SHP77 treated with DMSO at 0.1 percent for 48 hours (cell line): Measurements from ENCODE around the gene CPS1.
A peak's percentile ranks its signal among the peaks of the same experiment; 100 is the strongest.

Experiments used
- DNase-seq: peaks from one replicate; lab custom pipeline; 2025; lab: John Stamatoyannopoulos, UW

Gene CPS1

DNA sequence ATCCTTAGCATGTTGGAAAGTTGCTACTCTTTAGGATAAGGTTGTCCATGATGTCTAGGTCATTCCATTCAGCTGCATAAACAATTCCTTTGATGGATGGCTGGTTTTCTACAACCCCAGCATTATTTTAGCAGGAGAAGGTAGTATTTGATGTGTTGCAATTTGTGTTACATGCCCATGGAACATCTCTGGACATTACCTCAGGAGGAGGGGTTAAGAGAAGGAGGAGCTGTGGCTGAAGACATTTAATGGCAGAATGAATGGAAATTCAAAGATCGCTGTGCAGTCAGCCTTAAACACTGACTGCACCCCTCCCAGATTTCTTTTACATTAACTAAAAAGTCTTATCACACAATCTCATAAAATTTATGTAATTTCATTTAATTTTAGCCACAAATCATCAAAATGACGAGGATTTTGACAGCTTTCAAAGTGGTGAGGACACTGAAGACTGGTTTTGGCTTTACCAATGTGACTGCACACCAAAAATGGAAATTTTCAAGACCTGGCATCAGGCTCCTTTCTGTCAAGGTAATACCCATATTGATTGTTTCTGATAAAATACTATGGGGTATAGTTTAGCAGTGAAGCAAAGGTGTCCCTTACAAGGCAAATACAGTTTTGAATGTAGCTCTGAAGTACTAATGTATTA lies at the start of gene CPS1:
Gene CPS1, plus strand, starts transcription at position 271 of the 652 bp plus-strand sequence. Its CDS starts 135 bp downstream, at position 406.
- DNase-seq = no peak

DNA sequence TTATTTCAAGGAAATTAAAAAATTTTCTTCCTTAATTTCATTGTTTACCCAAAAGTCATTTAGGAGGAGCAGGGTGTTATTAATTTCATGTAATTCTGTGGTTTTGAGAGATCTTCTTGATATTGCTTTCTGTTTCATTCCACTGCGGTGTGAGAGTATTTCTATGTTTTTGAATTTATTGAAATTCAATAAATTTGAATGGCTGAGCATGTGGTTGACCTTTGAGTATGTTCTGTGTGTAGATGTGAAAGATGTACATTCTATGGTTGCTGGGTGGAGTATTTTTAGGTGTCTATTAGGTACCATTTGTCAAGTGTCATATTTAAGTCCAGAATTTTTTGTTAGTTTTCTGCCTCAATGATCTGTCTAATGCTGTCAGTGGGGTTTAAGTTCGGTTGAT lies 40.5 kb upstream of the CPS1 start:
- DNase-seq = no peak

DNA sequence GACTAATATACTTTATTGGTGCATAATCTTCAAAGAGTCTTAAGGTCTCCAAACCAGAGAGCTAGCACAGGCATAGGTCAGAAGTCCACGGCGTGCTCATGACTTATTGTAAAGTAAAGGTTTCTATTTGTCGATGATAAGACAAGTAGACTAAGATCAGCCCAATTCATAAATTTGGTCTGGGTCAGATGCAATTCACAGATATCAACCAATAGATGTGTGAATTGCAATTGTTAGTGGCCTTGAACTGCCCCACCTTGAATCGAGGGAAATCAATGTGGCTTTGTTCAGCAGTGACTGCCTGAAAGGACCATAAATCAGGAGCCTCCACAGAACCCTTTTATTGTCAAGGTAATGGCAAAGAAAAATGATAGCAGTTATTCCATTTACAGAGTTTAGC lies 39.1 kb upstream of the CPS1 start:
- no peak for DNase-seq

DNA sequence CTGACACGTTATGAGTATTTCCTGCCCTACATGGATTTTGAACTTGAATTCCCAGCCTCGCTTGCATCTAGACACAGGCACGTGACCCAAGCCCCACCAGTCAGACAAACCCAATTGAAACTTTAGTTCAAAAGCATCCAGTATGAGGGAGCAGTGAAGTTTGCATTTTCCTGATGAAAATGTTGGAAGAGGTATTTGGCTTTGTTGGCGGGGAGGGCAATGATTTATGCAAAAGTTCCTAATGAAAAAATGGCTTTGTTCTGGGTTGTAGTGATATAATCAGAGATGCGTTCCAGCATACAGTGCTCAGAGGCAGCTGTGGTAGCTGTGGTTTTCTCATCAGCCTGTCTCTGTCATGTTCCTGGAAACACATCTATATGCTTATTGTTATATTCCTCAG lies 36.8 kb upstream of the CPS1 start:
- no peak for DNase-seq

DNA sequence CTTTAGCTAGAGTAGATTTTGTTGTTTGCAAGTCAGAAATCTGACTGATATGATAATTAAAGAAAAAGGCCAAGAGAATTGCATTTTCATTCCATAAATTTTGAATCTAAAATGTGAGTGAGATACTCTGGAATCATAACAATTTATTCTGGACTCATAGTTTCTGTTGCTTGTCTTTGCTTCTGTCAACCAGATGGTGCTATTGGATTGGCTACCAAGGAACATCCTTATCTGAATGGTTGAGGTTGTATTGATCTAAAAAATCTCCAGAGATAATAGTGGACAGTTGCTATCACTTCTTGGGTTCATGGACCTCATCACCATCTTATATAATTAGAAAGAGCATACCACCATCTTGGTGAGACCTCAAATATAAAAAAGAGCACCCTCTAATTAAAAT lies 34.0 kb upstream of the CPS1 start:
- DNase-seq = no peak

DNA sequence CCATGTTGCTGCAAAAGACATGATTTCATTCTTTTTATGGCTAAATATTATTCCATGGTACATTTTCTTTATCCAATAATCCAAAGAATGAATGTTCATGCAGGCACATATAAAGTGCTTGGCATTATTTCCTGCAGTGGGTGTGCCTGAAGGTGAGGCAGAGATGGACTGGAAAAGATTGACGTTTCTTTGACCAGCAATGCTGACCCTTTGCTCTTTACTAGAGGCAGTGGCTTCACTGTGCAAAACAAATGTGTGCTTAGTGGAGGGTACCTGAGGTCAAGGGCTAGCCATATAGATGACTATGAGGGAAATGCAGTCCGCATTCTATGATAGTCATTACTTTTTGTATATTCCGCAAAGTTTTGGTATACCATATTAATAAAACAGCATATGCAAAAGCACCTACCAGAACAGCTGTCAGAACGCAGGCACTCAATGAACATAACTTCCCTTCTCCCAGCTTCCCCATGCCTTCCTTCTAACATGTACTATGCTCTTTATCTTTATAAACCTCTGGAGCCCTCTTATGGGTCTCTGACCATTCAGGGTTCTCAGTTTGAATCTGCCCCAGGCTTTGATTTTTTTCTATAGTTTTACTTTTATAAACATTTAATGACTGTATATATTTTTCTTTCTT lies 32.6 kb upstream of the CPS1 start:
- DNase-seq = no peak

DNA sequence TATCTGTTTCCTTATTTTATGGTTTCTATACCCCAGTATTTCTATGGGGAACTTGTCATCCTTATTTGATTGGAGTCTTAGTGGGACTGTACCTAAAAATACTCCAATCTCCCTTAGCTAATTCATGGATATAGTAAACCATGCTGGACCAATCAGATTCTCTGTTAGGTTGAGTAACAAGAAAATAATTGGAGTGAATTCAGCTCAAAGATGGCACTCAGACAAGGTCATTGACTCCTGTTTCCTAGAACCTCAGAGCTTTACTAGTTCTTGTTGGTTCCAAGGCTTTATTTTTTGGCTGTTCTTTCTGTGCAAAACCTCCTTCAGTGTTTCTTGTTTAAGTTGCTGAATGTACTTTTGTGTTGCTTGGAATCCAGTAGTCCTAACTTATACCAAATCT lies 31.9 kb upstream of the CPS1 start:
- DNase-seq = no peak

DNA sequence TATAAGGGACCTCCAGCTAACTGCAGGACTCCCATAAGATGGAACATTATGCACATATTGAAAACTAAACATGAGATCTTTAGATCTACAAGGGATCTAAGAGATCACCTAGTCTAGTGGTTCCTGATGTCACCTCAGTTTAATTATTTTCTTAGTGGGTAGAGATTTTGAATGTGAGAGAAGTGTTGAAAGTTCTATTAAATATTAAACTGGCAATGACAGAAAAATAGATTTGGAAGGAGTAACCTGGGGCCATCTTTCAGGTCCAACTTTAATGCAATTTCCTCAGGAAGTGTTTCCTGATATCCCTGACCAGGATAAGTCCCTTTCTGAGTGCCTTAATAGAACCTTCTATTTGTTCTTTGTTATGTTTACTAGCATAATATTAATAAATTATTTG lies 29.1 kb upstream of the CPS1 start:
- DNase-seq = no peak

DNA sequence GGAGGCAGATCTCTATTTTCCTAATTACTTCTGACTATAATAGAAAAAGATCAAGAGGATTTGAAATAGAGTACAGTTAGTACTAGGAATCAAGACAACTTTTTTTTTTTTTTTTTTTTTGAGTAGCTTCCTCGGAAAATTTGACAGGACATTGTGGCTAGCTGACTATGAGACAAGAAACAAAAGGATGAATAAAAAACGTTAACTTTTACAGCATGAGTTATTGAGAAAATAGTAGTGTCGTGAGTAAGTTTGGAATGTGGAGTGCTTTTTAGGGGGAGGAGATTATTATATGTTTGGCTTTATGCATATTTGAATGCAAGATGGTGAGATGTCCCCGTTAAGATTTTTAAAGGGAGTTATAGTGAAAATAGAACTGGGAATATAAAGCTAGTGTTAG lies 27.7 kb upstream of the CPS1 start:
- DNase-seq = no peak

DNA sequence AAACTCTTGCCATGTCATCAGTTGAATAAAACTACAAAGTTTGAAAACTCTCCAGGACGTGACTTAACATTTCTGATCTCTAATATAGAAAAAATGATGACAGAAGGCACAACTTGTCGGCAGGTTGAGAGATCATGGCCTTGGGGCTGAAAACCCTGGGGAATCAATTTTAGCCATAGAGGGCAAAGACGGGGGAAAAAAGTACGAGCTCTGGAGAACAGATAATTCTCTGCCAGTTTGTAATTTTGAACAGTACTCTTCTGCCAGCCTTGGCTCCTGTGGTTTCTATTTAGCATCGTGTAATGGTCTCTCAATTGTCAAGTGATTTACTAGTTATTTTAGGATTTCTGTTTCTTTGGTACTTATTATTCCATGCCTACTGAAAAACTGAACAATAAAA lies 25.3 kb upstream of the CPS1 start:
- no peak for DNase-seq

DNA sequence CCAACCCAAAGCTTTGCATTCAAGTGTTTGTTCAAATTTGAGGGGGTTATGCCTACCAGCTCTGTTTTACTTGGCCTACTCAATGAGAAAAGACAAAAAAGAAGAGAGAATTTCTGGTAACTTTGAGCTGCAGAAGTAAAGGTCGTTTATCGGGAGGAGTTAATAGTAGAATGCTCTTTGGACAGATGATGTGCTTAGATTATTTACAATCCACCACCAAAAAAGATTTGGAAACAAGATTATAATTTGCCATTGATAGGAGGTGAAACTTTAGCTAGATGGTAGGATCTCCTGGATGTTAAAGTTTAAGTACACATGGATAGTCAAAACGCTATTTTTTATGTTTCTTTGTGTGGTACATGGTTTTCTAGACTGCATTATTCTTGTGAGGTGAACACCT lies 24.9 kb upstream of the CPS1 start:
- no peak for DNase-seq

DNA sequence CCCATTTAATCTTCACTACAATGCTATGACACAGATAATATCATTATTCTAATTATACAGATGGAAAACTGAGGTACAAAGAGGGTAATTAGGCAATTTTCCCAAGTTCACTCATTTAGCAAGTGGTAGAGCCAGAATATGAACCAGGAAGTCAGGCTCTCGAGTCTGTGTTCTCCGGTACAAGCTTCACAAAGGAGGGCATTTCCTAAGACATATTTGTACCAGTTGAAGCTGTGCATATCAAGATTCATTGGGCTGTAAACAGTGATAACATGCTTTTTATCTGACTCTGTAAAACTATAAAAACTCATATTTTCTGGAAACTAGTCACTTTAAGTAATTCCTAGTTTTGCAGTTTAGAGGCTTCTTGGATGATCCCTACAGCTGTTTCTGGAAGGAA lies 23.0 kb upstream of the CPS1 start:
- DNase-seq = no peak

DNA sequence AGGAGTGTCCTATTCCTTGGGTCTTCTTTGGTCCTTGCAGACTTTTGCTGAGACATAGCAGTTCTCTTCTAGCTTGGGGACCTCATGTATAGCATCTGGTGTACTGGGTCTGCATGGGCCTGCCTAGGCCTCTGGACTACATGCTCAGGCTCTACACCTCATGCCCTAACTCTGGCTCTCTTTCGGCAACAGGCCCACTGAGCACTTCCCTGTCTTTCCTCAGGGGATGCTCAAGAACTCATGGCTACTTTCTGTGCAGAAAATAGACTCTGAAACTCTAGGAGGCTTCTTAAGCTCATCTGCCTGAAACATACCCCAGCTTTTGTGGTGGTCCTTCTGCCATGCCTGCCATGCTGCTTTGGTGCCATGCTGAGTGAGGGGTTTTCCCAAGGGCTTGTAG lies 21.5 kb upstream of the CPS1 start:
- no peak for DNase-seq

DNA sequence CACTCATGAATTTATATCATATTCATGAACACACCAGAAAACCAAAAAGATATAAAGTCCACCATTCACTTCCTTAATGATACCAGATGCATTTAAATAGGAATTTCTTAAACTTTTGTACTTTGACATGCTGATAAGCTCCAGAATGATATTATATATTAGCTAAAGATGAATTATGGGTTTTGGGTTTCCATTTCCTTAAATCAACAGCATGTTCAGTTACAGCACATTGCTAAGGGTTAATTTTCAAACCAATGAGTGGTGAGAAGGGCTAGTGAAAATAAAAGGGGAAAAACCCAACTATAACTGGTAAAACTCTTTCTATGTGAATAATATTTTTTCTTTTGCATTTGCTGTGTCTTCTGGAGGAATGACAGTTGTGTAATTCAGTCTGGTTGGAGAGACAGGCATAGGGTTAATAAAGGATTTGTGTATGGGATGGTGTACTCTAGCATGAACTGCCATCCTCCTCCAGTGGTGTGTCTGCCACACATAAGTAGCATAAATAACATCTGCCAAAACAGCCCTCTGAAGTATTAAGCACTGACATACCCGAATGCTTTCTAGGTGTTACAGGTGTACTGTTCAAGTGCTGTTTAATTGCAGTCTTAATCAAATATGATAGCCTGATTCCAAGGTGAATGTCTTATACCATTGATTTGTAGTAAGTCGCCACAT lies 19.3 kb upstream of the CPS1 start:
- no peak for DNase-seq

DNA sequence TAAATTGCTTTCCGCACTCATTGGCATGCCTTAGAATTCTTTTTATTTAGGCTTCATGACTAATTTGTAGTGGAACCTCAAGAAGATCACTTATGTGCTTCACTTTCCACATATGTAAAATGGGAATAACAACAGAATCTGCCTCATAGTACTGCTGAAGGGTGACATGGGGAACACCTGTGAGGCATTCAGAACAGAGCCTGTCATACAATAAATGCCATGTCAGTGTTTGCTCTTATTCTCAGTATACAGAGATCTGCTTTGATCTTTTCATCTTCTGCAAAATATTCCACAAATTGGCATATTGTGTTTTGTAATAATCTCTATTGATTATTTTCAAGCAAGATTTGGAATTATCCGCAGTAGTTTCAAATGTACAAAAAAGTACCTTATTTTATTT lies 17.4 kb upstream of the CPS1 start:
- DNase-seq = no peak

DNA sequence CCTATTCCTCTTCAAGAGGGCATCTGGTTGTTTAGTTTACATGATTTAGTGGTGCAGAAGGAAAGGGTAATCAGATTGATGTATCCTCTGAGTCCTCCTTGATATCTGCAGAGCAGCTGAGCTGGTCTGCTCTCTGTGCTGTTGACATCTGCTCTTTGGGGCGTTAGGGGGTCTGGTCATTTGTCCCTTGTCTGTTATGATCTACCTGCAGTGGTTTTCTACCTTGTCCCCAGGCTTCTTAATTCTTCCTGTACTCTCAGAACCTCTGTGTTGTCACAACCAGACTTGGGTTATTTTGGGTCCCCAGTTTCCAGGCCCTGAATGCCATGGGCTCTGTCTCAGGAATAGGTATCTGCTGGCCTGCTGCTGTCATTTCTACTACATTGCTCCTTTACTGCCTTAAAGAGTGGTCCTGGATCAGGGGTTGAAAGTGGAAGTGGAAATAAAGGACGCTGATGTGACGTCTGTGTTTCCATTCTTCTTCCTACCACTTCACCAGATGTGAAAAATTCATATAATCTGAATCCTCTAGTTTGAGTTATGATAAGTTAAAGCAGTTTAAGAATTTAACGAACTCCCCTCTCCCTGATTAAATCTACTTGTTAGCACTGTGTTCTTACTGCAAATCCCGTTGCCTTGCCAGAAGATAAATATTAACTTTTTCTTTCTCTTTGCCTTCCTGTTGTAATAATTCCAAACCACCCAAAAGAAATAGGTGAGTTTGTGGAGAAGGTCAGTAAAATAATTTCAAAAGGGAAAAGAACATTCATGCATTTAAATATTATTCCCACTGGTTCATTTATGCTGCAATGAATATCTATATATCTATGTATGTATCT lies 16.6 kb upstream of the CPS1 start:
- peak; percentile 6 for DNase-seq

DNA sequence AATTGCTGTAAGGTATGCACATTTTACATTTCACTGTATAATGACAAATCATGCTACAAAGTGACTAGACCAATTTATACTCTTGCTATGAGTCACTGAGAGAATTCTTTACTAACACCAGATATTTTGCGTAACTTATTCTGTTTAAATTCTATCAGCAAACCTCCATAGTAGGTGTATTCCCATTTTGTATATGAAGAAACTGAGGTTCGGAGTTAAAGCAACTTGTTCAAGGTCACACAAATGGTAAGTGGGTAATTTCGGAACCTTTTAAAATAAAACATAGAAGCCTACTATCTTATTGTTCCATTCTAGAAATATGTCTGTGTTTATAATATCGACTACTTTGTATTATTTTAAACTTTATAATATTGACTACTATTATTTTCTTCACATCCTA lies 15.9 kb upstream of the CPS1 start:
- DNase-seq = no peak

DNA sequence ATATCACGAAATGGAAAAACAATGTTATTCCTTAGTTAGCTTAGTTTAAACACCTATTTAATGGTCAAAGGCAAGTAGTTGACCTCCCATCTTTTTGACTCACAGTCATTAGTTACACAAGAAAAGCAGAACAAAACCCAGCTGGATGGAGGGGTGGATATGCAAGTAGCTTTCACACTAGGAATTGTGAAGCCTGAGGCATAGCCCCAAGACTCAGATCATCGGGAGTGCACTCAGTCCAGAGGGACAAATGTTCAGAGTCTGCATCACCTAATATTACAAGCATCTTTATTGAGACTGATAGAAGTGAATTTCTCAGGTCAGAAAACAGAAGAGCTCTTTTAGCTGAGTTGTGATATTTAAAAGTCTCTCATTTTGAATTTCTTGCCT lies 15.5 kb upstream of the CPS1 start:
- peak; percentile 7 for DNase-seq

DNA sequence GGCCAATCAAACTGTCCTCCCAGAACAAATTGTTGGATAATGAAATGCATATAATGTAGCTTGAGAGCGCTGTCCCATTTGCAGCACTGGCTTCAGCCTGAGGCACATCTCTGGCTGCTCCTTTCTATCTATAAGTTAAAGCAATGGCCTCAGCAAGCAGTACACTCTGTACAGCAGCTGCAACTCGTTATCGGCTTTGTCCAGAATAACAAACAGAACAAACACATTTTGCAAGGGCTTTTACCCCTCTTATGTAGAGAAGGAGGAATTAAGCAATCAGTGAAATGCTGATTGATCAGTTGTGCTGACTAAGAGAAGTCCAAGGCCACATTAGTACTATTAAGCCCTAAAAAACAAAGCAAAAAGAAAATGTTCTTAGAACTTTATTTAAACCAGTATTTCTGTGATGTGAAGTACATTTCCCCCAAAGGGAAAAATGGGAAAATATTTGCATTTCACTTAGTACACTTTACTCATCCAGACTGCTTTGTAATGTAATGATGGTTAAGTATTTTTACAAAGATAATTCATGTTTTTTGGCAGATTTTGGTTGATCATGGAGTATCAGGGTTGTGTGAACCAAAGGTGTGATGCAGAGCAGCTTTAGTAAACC lies 15.0 kb upstream of the CPS1 start:
- no peak for DNase-seq

DNA sequence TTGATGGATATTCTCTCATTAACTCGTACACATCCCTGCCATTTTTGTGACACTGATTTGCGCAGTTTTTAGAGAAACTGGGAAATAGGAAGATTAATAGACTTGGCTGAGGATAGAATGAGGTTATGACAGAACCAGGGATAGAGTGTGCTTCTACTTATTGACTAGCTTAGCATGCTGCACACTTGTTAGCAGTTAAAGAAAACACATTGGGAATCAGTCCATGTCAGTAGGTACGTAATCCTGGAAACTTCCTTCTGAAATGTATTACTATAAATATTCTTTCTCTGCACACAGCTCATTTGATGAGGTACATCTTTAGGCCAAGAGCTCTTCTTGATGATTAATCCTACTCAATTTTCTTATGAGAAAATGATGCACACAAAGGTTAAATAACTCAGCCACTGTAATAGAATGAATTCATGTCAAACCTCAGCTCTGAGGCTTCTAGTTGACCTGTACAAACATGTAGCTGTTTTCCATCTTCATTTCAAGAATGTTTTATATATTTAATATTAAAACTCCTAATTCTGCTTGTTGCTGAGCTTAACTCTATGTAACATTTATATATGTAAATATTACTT lies 12.3 kb upstream of the CPS1 start:
- DNase-seq = no peak

DNA sequence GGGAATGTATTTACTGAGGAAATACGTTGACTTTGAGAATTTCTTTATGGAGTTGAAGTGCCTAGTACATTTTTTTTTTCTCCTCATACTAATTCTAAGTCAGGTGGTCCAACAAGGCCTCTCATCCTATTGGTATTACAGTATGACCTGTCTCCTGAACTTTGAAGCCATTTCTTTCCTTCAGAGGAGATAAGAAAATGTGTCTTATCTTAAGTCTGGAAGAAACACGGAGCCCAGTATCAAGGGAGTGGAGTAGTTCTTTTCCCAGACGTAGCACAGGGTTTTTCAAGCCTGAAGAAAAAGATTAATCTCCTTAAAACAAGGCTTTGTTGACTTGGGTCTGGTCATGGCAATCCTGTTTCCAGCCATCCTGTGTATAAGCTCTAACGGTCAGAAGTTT lies 11.6 kb upstream of the CPS1 start:
- DNase-seq = no peak
